ENCODE data around the gene FBXL16.

Gene FBXL16

DNA sequence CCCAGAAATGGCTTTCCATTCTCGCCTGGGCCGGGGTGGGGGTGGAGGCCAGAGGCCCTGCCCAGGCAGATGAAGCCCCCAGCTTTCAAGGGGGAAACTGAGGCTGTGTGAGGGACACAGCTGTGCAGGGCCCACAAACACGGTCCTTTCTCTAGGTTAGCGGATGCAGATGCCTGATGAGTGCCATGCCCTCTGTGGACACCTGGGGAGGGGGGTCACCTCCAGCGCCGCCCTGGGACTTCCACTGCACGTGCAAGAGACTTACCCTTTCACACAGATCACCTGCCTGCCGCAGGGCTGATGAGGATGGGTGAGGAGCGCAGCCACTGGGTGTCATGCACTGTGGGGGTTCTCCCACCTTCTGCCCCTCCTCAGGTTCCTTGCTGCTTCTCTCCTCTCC lies 12.8 kb upstream of the FBXL16 start:
- Histone ChIP-seq H3K27me3 (ENCODE audit: control insufficient read depth, low read length) (peaks cover 12% of the 10 kb centered on the region), H3K4me2 (ENCODE audit: low read length) (no peak overlapping the region)

DNA sequence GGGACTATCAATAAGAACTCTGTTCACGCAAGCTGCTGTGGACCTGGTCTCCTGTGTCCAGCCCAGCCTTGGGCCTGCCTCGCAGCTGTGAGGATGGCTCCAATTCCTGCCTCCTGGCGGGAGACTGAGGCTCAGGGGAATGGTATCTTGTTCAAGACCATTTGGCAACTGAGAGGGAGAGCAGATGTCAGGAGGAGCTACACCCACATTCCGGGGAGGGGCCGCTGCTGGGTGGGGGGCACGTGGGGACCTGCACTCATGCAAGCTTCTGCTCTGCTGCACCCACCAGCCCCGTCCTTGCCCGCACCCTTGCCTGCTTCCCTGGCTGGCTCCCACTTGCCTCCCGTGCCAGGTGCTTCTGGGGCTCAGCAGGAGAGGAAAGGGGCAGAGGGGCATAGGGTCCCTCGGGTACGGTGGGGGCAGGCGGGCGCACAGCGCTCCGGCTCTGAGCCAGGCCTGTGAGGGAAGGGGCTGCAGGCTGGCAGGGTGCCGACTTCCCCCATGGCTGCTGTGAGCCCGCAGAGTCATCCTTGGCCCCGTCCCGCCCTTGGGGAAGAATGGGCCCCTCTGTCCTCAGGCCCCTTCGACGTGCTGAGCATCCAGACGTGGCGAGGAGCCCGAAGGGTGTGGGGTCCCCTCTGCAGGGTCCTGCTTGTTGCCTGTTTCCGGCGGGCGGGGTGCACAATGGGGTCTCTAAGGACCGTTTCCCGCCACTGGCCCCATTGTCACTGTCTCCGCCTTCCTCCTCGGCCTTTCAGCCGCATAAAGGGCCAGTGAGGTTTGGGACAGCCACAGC lies 12.0 kb upstream of the FBXL16 start:
- Histone ChIP-seq H4K20me1 (ENCODE audit: control insufficient read depth, insufficient read depth, low read depth, low read length) (peaks cover 5% of the 10 kb centered on the region; the same call in 1 of the 2 replicates), H3K79me2 (ENCODE audit: control insufficient read depth, low read length) (peaks cover 11% of the 10 kb centered on the region), H3K4me3 (ENCODE audit: low read length) (no peak overlapping the region), H3K4me1 (ENCODE audit: control insufficient read depth, low read length) (peaks cover 50% of the 10 kb centered on the region), H3K36me3 (ENCODE audit: control insufficient read depth, low read length) (peaks cover 15% of the 10 kb centered on the region), H3K27ac (ENCODE audit: low read depth, low read length) (no peak overlapping the region), H3K9me3 (ENCODE audit: control insufficient read depth, insufficient read depth, low read length) (no peaks in the 10 kb centered on the region), H3K9me2 (replicated peaks; ENCODE audit: control insufficient read depth, low read length) (no peaks in the 10 kb centered on the region), H3K27me3 (ENCODE audit: control insufficient read depth, low read length) (peaks cover 12% of the 10 kb centered on the region), H3F3A (ENCODE audit: control insufficient read depth, insufficient read depth) (peaks cover 6% of the 10 kb centered on the region; the same call in 1 of the 2 replicates), H3K4me2 (ENCODE audit: low read length) (no peak overlapping the region)
- TF ChIP-seq, protein P1, sequence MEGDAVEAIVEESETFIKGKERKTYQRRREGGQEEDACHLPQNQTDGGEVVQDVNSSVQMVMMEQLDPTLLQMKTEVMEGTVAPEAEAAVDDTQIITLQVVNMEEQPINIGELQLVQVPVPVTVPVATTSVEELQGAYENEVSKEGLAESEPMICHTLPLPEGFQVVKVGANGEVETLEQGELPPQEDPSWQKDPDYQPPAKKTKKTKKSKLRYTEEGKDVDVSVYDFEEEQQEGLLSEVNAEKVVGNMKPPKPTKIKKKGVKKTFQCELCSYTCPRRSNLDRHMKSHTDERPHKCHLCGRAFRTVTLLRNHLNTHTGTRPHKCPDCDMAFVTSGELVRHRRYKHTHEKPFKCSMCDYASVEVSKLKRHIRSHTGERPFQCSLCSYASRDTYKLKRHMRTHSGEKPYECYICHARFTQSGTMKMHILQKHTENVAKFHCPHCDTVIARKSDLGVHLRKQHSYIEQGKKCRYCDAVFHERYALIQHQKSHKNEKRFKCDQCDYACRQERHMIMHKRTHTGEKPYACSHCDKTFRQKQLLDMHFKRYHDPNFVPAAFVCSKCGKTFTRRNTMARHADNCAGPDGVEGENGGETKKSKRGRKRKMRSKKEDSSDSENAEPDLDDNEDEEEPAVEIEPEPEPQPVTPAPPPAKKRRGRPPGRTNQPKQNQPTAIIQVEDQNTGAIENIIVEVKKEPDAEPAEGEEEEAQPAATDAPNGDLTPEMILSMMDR (IDR thresholded peaks at IDR 0.05; ENCODE audit: low read depth, low read length, poor library complexity, severe bottlenecking): no peak
- TF ChIP-seq EZH2phosphoT487 (IDR thresholded peaks at IDR 0.05; ENCODE audit: borderline replicate concordance, low read length): no peak

More for the DNA sequence above, 12.8 kb upstream of the FBXL16 start:
- no peaks in the 10 kb centered on the region for H3K9me3 ChIP-seq (ENCODE audit: control insufficient read depth, insufficient read depth, low read length)
- peaks cover 11% of the 10 kb centered on the region for H3K79me2 ChIP-seq (ENCODE audit: control insufficient read depth, low read length)
- peaks cover 58% of the 10 kb centered on the region for H3K4me1 ChIP-seq (ENCODE audit: control insufficient read depth, low read length)
- peaks cover 23% of the 10 kb centered on the region for H3K36me3 ChIP-seq (ENCODE audit: control insufficient read depth, low read length)
- TF ChIP-seq, protein P1 (IDR thresholded peaks at IDR 0.05; ENCODE audit: low read depth, low read length, poor library complexity, severe bottlenecking): no peak
- TF ChIP-seq EZH2phosphoT487 (IDR thresholded peaks at IDR 0.05; ENCODE audit: borderline replicate concordance, low read length): no peak
- no peak overlapping the region for H3K4me3 ChIP-seq (ENCODE audit: low read length)
- no peaks in the 10 kb centered on the region for H3K9me2 ChIP-seq (replicated peaks; ENCODE audit: control insufficient read depth, low read length)
- no peak overlapping the region for H3K27ac ChIP-seq (ENCODE audit: low read depth, low read length)
- peaks cover 6% of the 10 kb centered on the region; the same call in 1 of the 2 replicates for H4K20me1 ChIP-seq (ENCODE audit: control insufficient read depth, insufficient read depth, low read depth, low read length)
- H3F3A ChIP-seq (ENCODE audit: control insufficient read depth, insufficient read depth): peaks cover 7% of the 10 kb centered on the region; the same call in 1 of the 2 replicates

DNA sequence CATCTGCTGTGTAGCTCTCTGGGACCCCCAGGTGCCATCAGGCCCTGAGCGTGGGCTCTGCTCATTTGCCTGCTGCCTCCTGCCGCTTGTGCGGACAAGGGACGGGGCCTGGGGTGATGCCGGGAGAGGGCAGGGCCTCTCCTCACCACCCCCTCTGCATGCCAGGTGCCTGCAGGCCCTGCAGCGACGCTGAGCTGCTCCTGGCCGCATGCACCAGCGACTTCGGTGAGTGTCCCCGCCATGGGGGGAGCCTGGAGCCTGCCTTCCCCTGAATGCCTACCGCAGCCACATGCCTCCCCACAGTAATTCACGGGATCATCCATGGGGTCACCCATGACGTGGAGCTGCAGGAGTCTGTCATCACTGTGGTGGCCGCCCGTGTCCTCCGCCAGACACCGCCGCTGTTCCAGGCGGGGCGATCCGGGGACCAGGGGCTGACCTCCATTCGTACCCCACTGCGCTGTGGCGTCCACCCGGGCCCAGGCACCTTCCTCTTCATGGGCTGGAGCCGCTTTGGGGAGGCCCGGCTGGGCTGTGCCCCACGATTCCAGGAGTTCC lies 11.2 kb upstream of the FBXL16 start:
- TF ChIP-seq, protein P1 (IDR thresholded peaks at IDR 0.05; ENCODE audit: low read depth, low read length, poor library complexity, severe bottlenecking): no peak
- H3K4me3 ChIP-seq (ENCODE audit: low read length): no peak overlapping the region
- H3K9me2 ChIP-seq (replicated peaks; ENCODE audit: control insufficient read depth, low read length): no peaks in the 10 kb centered on the region
- H3K27ac ChIP-seq (ENCODE audit: low read depth, low read length): no peak overlapping the region
- peaks cover 43% of the 10 kb centered on the region for H3K4me1 ChIP-seq (ENCODE audit: control insufficient read depth, low read length)
- peaks cover 12% of the 10 kb centered on the region for H3K27me3 ChIP-seq (ENCODE audit: control insufficient read depth, low read length)
- H4K20me1 ChIP-seq (ENCODE audit: control insufficient read depth, insufficient read depth, low read depth, low read length): peaks cover 5% of the 10 kb centered on the region; the same call in 1 of the 2 replicates
- peaks cover 6% of the 10 kb centered on the region; the same call in 1 of the 2 replicates for H3F3A ChIP-seq (ENCODE audit: control insufficient read depth, insufficient read depth)
- H3K4me2 ChIP-seq (ENCODE audit: low read length): no peak overlapping the region
- peaks cover 8% of the 10 kb centered on the region for H3K36me3 ChIP-seq (ENCODE audit: control insufficient read depth, low read length)
- H3K9me3 ChIP-seq (ENCODE audit: control insufficient read depth, insufficient read depth, low read length): no peaks in the 10 kb centered on the region
- H3K79me2 ChIP-seq (ENCODE audit: control insufficient read depth, low read length): peaks cover 7% of the 10 kb centered on the region
